HG03439 (cell line): ENCODE data around the gene MBNL1.

Source experiments
- ATAC-seq: cut with Tn5 transposase; IDR thresholded peaks from one replicate; pipeline ENCODE4 v1.9.1; 2021; ENCODE audit warnings: mild to moderate bottlenecking, moderate library complexity; ENCODE audit not compliant: unreplicated experiment

Gene MBNL1

GRCh38 chr3:152252755-152253154 lies 16.0 kb upstream of the MBNL1 start:
- no peak for ATAC-seq

- no peak for ATAC-seq
Measured at GRCh38 chr3:152253514-152253913, 15.2 kb upstream of the MBNL1 start.

- no peak for ATAC-seq
Measured at GRCh38 chr3:152254041-152254440, 14.7 kb upstream of the MBNL1 start.

- ATAC-seq: no peak
Measured at GRCh38 chr3:152255290-152255689, 13.4 kb upstream of the MBNL1 start.

GRCh38 chr3:152256851-152257562 lies 11.7 kb upstream of the MBNL1 start:
- no peak for ATAC-seq

- ATAC-seq: peak; percentile 52
Measured at GRCh38 chr3:152257563-152258035, 11.1 kb upstream of the MBNL1 start.

GRCh38 chr3:152258448-152259393 lies 10.0 kb upstream of the MBNL1 start:
- ATAC-seq: peak; percentile 58

GRCh38 chr3:152259468-152259867 lies 9.3 kb upstream of the MBNL1 start:
- ATAC-seq: no peak

- ATAC-seq: no peak
Measured at GRCh38 chr3:152260026-152260425, 8.7 kb upstream of the MBNL1 start.

- no peak for ATAC-seq
Measured at GRCh38 chr3:152260529-152260928, 8.2 kb upstream of the MBNL1 start.

- no peak for ATAC-seq
Measured at GRCh38 chr3:152261329-152261728, 7.4 kb upstream of the MBNL1 start.

- no peak for ATAC-seq
Measured at GRCh38 chr3:152263711-152264110, 5.0 kb upstream of the MBNL1 start.

GRCh38 chr3:152264378-152264777 lies 4.4 kb upstream of the MBNL1 start:
- ATAC-seq: no peak

GRCh38 chr3:152266221-152266995 lies 2.3 kb upstream of the MBNL1 start:
- ATAC-seq: no peak

GRCh38 chr3:152267831-152268554 lies 736 bp upstream of the MBNL1 start:
- ATAC-seq: no peak

- peak; percentile 61 for ATAC-seq
Measured at GRCh38 chr3:152269056-152269830, 514 bp downstream of the MBNL1 start.

- ATAC-seq: no peak
Measured at GRCh38 chr3:152269831-152270734, 1.4 kb downstream of the MBNL1 start.

- no peak for ATAC-seq
Measured at GRCh38 chr3:152270937-152271336, 2.2 kb downstream of the MBNL1 start.
